ENCODE measurements around the gene MTMR6.

MTMR6 gene

DNA sequence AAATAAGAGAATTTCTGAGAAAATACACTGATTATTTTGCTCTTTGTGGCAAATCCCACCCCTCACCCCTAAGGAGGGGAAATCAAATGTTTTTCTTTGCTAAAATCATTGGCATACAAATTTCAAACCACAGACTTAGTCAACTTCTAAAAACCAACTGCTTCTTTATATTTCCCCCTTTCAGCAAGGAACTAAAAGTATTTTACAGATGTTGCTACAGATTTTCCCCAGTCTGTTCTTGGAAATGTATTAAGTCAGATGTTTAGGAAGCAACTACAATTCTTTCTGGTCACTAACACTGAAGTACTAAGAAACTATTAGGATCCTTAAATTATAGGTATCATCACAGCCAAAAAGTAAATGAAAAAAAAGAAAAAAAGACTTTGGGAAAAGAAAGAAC, 6.9 kb downstream of the MTMR6 start:
- no peak for DNase-seq
- ATAC-seq, result no peak

DNA sequence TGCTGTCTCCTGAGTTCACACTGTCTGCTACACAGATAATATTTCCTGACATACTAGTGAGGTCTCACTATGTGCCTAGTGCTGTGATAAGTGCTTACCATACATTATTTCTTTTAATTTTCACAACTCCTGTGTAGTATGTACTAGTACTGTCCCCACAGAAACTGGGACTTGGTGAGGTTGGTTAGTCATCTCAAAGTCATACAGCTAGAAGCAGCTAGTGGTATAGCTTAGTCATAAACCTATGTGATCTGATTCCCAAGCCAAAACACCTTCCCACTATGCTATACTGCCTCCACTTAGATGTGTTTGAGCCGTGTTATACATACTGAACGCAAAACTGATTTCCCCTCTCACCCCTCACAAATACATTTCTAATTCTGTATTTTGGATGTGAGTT, 10.5 kb downstream of the MTMR6 start:
- no peak for DNase-seq
- ATAC-seq, result peak; percentile 99

DNA sequence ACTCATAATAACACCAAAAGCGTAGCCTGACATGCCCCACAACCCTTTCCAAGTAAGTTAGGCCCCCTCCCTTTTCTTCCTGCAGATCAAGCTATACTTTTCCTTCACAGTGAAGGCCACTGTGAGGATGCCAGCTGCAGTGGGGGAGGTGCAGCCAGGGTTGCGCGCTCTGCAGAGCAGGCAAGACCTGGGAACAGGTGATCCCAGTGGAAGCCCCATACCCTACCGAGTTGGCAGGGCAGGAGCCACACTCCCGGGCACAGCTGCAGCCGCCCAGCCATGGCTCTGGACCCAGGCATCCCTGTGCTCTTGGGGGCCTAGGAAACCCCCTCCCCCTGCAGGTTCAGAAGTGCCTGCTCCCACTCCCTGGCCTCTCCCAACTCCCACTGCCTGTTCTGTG, 18.7 kb downstream of the MTMR6 start:
- DNase-seq, result no peak
- ATAC-seq, result no peak

DNA sequence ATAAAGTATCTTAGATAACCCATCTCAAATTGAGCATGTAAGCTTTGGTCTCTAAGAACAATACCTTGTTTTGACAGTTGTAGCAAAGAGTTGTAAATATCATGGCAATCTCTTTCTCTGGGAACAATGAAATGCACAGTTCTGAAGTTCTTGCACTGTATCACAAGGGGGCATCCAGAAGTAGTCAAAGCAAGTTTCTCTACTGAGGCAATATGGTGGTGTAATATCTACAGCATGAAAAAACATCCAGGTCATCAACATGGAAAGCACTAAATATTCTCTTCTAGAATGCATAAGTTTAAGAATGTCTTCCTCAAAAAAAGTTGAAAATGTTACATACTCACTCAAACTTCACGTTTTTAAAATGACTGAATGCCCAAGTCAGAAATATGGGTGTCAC, 19.6 kb downstream of the MTMR6 start:
- ATAC-seq (peak; percentile 40), DNase-seq (no peak)

DNA sequence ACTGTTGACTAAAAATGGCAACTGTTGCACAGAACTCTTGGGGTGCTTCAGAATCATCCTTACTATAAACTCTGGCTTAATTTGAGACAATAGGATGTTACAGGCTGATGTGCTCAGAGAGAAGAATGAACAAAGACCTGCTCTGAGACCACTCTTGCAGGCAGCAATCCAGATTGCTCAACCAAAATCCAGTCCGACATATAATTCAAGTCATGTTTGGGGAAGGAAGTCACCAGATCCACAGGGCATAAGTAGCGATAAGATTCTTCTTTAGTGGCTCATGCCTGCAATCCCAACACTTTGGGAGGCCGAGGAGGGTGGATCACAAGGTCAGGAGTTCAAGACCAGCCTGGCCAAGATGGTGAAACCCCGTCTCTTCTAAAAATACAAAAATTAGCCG, 20.6 kb downstream of the MTMR6 start:
- DNase-seq, result no peak
- ATAC-seq, result no peak

DNA sequence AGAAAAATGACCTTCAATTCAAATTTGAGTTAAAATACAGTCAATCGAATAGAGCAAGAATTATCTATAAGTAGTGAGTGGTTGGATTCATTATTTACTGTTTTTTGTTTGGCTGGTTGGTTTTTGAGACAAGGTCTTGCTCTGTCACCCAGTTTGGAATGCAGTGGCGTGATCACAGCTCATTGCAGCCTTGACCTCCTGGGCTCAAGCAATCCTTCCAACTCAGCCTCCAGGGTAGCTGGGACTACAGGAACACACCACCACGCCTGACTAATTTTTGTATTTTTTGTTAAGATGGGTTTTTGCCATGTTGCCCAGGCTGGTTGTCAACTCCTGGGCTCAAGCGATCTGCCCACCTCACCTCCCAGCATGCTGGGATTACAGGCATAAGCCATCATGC, 25.0 kb downstream of the MTMR6 start:
- ATAC-seq, result no peak

DNA sequence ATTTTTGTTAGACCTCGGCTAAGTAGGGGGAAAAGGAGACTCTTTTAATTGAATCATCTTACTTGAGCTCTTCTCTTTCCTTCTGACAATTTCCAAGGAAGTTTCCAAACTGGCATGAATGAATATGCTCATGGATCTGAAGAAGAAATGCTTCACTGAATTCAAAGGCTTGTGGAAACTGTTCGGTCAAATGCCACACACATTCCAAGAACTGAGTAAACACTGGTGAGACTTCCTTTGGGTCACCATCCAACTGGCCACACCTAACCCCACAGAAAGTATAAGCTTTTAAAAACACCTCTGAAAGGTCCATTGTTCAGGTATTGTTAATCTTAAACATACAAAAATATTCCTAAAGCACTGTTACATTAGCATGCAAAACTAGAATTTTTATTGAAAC, 33.6 kb downstream of the MTMR6 start:
- ATAC-seq (no peak), DNase-seq (no peak)

More for the DNA sequence above, 25.0 kb downstream of the MTMR6 start:
- no peak for DNase-seq

DNA sequence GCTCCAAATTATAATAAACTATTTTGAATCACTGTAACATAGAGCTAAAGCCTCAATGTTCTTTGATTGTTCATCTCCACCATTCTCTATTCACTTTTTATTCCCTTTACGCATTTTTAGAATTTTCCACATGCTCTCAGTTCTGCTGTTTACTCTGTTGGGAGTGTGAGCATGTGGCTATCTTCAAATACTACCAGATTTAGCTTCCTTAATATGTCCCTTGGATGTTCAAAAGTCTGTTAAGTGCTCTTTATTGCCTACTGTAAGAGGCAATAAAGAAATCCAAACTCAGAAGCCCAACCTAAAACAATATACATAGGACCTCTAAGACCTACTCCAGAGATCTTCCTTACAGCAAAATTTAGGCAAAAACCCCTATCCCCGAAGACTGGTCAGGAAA, 34.5 kb downstream of the MTMR6 start:
- DNase-seq (no peak), ATAC-seq (no peak)

DNA sequence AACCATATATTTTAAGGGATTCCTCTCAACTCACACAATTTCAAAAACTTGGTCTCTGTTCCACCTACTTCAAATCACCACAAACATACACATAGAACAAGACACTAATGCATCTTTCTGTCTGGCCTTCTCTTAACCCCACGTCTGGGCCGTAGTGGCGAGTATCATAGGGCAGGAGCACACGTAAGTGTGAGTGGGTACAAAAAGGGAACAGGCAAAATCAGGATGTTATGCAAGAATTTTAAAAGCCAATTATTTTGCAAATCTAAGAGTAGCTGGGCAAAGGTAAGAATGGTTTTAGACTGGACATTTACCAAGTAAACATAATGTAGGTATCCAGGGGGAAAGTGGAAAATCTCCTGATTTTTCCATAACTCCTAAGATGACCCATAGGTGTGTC, 35.1 kb downstream of the MTMR6 start:
- no peak for ATAC-seq
- no peak for DNase-seq

DNA sequence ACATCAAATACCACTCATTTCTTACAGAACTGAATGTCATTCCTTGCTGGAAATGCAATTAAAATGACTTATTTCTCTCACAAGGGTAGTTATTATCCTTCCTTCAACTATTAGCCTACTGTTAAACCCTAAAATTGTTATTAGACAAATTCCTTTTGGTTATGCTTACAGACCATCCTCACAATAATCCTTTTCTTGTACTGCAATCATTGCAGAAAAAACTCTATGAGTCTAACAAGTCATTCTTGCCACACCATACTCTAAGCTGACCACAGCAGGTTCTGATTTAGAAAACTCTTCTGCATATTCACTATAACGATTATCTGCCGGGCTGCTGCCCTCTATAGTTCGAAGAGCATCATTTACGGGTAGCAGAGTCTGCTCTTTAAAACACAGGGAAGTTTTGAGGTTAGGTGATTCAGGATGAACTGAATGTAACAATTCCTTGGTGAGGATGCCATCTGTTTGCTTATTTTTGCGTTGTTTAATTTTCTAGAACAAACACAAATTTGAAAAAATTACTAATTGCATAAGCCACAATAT, 38.2 kb downstream of the MTMR6 start:
- no peak for ATAC-seq
- no peak for DNase-seq

GRCh38 chr13:25248071-25248470, 39.2 kb downstream of the MTMR6 start:
- DNase-seq, result no peak
- no peak for ATAC-seq

DNA sequence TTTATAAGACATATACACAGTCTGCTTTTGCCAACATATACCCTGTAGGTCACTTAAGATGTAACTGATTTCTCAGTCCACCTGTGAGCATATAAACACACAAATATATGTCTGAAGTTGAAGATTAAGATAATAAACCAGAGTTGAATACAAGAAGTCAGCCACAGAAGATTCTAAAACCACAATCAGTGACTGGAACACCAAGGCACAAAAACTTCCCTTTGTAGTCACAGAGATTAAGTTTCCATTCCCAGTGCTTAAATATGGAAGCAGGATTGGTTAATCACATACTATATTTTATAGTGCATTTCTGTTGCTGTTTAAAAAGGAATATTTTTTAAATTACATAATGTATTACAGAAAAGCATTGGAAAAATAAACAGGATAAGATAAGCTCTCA, 39.9 kb downstream of the MTMR6 start:
- DNase-seq, result no peak
- ATAC-seq, result no peak

- no peak for ATAC-seq
These were observed 43.2 kb downstream of the MTMR6 start for GRCh38 chr13:25244123-25244522.

DNA sequence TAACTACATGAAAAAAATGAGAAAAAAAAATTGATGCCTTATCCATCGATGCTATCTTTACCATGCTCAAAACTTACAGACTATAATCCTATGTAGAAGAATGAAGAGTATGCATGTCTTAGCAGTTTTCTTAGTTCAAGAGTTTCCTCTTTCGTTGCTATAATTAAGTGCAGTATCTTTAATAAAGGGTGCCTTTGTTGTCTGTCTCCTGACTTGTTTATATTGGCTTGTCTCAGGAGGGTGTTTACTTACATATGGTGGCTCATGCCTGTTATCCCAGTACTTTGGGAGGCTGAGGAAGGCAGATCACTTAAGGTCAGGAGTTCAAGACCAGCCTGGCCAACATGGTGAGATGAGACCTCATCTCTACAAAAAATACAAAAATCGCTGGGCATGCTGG, 44.3 kb downstream of the MTMR6 start:
- ATAC-seq (no peak), DNase-seq (no peak)

More at GRCh38 chr13:25244123-25244522, 43.2 kb downstream of the MTMR6 start:
- no peak for DNase-seq

DNA sequence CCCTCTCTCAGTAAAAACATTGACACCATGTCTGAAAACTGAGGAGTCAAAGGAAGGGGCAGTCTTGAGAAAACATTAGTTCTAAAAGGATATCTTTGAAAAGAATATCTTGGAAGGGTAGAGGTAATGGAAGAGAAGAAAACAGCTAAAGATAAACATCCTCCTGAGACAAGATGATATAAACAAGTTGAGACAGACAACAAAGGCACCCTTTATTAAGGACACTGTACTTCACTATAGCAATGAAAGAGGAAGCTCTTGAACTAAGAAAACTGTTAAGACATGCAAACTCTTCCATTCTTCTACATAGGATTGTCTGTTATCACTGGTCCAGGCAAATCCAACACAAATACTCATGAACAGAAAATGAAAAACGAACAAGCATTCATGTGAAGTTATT, 46.3 kb downstream of the MTMR6 start:
- no peak for DNase-seq
- ATAC-seq, result no peak

DNA sequence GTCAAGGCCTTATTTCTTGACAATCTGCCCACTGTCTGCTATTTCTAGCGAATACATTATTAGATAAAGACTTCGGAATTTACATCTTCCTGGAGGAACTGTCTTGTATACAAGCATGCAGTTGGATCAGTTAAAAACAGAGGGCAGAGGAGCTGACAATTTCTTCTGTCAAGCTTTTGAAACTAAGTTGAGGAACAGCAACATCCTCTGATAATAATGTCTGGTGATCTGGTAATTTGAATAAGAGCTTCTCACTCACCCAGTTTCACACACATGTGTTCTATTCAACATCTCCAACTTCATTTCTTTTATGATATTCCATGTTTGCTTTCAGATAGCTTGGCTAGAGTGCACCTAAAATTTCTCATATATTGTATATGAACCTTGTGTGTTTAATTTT, 50.2 kb downstream of the MTMR6 start:
- DNase-seq (no peak), ATAC-seq (no peak)

GRCh38 chr13:25233861-25234260, 53.4 kb downstream of the MTMR6 start:
- ATAC-seq (no peak), DNase-seq (no peak)

- DNase-seq (no peak), ATAC-seq (no peak)
These were observed 54.3 kb downstream of the MTMR6 start for GRCh38 chr13:25232937-25233515.

DNA sequence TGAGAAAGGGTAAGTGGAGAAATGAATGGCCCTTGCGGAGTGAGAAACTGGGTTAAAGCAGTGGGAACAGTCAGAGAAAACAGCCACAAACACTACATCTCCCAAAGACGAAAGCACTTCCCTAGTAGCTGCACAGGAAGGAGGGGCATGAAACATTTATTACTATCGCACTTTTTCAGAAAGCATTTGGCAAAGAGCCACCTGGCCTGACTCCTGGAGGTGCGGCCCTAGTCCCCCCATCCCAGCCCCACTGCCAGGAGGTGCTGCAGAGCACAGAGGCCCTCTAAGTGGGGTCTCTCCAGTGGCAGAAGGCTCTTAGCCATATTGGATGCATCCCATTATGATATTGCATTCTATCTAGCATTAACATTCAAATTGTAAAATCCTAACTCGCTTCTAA, 55.8 kb downstream of the MTMR6 start:
- DNase-seq (no peak), ATAC-seq (no peak)

DNA sequence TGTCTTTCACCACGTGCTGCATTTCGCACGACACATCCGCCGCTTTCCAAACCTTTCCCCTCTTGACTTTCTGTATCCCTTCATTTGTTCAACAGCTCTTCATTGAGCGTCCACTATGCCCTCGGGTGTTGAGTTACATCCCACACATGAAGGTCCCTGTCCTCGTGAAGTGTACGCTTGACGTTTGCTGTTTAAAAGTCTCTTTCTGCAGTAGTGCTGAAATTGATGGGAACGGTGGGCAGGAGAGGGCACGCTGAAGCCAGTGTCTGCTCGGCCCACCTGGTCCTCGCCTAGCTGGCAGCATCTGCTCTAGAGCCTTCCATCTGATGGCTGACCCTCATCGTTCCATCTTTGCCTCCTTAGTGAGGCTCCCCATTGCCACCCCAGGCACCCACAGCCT, 59.6 kb downstream of the MTMR6 start:
- ATAC-seq (no peak), DNase-seq (no peak)

- ATAC-seq, result no peak
- no peak for DNase-seq
These were observed 61.3 kb downstream of the MTMR6 start for GRCh38 chr13:25225970-25226369.

- ATAC-seq (no peak), DNase-seq (no peak)
These were observed 63.1 kb downstream of the MTMR6 start for GRCh38 chr13:25224151-25224550.

DNA sequence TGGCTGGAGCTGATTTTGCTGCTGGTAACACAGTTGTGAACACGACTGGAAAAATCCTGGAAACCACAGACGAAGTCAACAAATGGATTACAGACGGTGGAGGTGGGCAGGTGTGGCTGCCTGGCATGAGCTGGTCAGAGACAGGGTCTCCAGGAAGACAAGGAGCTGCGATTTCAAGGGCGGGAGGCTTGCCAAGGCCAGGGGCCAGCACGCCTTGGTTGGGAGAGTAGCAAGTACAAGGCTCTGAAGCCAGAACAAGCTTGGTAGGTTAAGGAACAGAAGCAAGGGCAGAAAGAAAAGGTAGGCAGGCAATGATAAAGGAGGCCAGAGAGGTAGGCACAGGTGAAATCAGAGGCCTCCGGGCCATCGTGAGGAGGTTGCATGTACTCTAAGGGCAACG, 64.5 kb downstream of the MTMR6 start:
- DNase-seq (no peak), ATAC-seq (no peak)

GRCh38 chr13:25218019-25218418, 69.3 kb downstream of the MTMR6 start:
- ATAC-seq, result no peak
- DNase-seq, result no peak
